Measurements from ENCODE around the gene STK25. TPM values are rescaled to one million over a fixed set of nuclear protein-coding genes. Genes with fewer than 3 reads are reported as not detected.
"Not testable (repeated sequence)": the region's sequence is repeated elsewhere in the genome, so short reads cannot be mapped to it uniquely, and the experiment has no call there.

The STK25 gene
- total and polyA plus RNA-seq, 4 donors = 134 to 255 (median 190) TPM

DNA sequence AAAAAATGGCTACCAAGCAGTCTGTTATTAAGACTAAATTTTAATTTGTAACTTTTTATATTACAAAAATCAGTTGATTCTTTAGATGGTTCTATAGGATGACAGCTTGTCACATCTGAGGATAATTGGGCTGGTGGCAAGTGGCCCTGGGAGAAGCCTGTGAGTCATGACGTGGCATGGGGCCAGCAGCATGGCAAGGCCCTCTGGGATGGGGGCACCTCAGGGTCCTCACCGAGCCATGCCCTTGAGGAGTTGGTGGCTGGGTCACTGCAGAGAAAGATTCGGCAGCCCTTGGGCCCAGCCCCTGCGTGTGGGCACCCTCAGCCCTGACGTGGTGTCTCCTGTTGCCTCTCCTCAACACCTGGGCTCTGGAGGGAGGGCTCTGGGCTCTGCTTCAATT is 49.7 kb downstream of the STK25 start:
- H3K27ac ChIP-seq (ENCODE audit: low read depth, low read length) = no peak overlapping the region
- peaks cover 24% of the 10 kb centered on the region for H3K36me3 ChIP-seq (ENCODE audit: control insufficient read depth, insufficient read depth, low read length)
- H3K27me3 ChIP-seq (ENCODE audit: control insufficient read depth, insufficient read depth, low read length) = no peaks in the 10 kb centered on the region
- no peak for DNase-seq (ENCODE audit: low read depth in 4 of 6, low spot score in 6 of 6)
- no peaks in the 10 kb centered on the region for H3K4me1 ChIP-seq (ENCODE audit: control insufficient read depth, insufficient read depth, low read length)
- no peak overlapping the region for H3K4me3 ChIP-seq (ENCODE audit: low read depth, low read length)
- WGBS (ENCODE audit: insufficient coverage) = 93% methylated on average over 5 of the region's 5 CpGs
- H3K9me3 ChIP-seq (ENCODE audit: control insufficient read depth, insufficient read depth, low read length) = no peaks in the 10 kb centered on the region

DNA sequence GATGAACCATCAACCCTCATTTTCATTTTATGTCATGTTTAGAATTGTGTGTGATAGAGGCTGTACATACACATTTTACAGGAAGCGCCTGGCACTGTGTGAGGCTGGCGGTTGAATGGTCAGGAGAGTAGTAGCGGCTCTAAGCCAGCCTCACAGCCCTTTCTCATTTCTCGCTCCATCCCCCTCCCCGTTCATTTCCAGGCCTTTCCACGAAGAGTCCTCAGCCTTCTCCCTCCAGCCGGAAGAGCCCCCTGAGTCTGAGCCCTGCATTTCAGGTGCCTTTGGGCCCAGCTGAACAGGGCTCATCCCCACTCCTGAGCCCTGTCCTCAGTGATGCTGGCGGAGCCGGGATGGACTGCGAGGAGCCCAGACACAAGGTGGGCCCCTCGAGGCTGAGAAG is 51.8 kb downstream of the STK25 start:
- 69% methylated on average over 7 of the region's 11 CpGs for WGBS (ENCODE audit: insufficient coverage)
- DNase-seq (ENCODE audit: low read depth in 4 of 6, low spot score in 6 of 6) = no peak
- H3K4me3 ChIP-seq (ENCODE audit: low read depth, low read length) = no peak overlapping the region
- H3K27me3 ChIP-seq (ENCODE audit: control insufficient read depth, insufficient read depth, low read length) = no peaks in the 10 kb centered on the region
- H3K36me3 ChIP-seq (ENCODE audit: control insufficient read depth, insufficient read depth, low read length) = peaks cover 17% of the 10 kb centered on the region
- no peaks in the 10 kb centered on the region for H3K4me1 ChIP-seq (ENCODE audit: control insufficient read depth, insufficient read depth, low read length)
- no peak overlapping the region for H3K27ac ChIP-seq (ENCODE audit: low read depth, low read length)
- H3K9me3 ChIP-seq (ENCODE audit: control insufficient read depth, insufficient read depth, low read length) = no peaks in the 10 kb centered on the region

DNA sequence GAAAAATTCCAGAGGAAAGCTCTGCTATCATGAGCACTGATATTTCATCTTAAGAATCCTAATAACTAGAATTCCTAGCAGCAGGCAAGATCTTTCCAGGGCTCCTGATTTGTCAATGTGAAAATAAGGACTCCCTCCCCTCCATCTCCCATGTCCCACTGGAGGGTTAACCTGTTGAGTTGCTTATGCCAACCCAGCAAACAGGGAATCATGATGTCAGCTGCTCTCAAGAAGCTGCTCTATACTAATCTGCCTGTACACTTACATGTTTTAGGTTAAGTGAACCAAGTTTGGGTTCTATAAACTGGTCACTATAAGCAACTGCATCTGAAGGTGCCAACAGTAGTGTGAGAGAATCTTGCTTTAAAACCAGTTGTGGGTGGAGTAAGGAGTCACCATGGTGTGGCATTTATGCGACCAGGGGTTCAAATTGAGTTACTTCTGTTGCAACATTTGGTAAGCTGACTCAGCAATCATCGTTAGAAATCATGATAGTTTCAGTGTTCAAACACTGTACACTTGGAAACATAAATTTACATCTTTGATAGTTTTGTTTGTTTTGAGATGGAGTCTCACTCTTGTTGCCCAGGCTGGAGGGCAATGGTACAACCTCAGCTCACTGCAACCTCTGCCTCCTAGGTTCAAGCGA is 53.4 kb downstream of the STK25 start:
- peaks cover 12% of the 10 kb centered on the region for H3K36me3 ChIP-seq (ENCODE audit: control insufficient read depth, insufficient read depth, low read length)
- 78% methylated on average over 1 of the region's 3 CpGs for WGBS (ENCODE audit: insufficient coverage)
- DNase-seq (ENCODE audit: low read depth in 4 of 6, low spot score in 6 of 6) = no peak
- H3K27ac ChIP-seq (ENCODE audit: low read depth, low read length) = no peak overlapping the region
- no peaks in the 10 kb centered on the region for H3K4me1 ChIP-seq (ENCODE audit: control insufficient read depth, insufficient read depth, low read length)
- no peak overlapping the region for H3K4me3 ChIP-seq (ENCODE audit: low read depth, low read length)
- H3K9me3 ChIP-seq (ENCODE audit: control insufficient read depth, insufficient read depth, low read length) = no peaks in the 10 kb centered on the region
- no peaks in the 10 kb centered on the region for H3K27me3 ChIP-seq (ENCODE audit: control insufficient read depth, insufficient read depth, low read length)

DNA sequence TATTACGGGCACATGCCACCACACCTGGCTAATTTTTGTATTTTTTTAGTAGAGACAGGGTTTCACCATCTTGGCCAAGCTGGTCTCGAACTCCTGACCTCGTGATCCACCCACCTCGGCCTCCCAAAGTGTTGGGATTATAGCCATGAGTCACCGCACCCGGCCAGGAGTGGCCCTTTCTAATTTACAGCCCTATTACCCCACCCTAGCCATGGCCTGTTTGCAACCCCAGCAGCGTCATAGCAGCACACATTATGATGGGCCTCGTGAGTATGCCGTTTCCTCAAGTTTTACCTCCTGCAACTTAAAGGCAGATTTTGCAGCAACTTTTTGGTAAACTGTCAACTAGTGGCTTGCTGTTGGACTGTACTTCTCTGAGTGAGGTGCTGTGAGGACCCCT is 54.5 kb downstream of the STK25 start:
- not testable (repeated sequence) for H3K27me3 ChIP-seq (ENCODE audit: control insufficient read depth, insufficient read depth, low read length); H3K4me3 ChIP-seq (ENCODE audit: low read depth, low read length); H3K9me3 ChIP-seq (ENCODE audit: control insufficient read depth, insufficient read depth, low read length); H3K27ac ChIP-seq (ENCODE audit: low read depth, low read length); H3K4me1 ChIP-seq (ENCODE audit: control insufficient read depth, insufficient read depth, low read length); DNase-seq (ENCODE audit: low read depth in 4 of 6, low spot score in 6 of 6); H3K36me3 ChIP-seq (ENCODE audit: control insufficient read depth, insufficient read depth, low read length)
- WGBS (ENCODE audit: insufficient coverage) = 93% methylated on average over 7 of the region's 9 CpGs

DNA sequence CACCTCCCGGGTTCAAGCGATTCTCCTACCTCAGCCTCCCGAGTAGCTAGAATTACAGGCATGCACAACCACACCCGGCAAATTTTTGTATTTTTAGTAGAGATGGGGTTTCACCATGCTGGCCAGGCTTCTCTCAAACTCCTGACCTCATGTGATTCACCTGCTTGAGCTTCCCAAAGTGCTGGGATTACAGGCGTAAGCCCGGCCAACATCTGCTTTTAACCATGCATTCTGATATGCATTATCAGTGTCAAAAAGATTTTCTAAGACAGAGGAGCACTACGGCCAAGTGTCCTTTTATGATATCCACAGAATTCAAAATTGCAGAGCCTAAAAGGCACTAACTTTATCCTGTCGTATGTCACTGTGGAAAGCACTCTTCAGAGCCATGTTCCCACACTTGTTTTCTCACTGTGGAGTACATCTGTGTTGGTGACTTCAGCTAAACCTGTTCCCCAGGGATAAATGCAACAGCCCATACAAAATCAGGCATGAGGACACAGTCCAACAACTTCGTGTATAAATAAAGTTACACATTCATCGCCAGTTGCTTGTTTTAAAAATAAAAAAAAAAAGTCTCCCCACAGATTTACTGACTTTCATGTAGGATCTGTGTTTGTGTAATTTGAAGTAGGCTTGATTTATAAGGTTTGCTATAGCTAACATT is 56.4 kb downstream of the STK25 start:
- Histone ChIP-seq H3K4me3 (ENCODE audit: low read depth, low read length) (no peak overlapping the region), H3K36me3 (ENCODE audit: control insufficient read depth, insufficient read depth, low read length) (peaks cover 14% of the 10 kb centered on the region), H3K4me1 (ENCODE audit: control insufficient read depth, insufficient read depth, low read length) (no peaks in the 10 kb centered on the region), H3K27ac (ENCODE audit: low read depth, low read length) (no peak overlapping the region), H3K27me3 (ENCODE audit: control insufficient read depth, insufficient read depth, low read length) (no peaks in the 10 kb centered on the region), H3K9me3 (ENCODE audit: control insufficient read depth, insufficient read depth, low read length) (no peaks in the 10 kb centered on the region)
- DNase-seq (ENCODE audit: low read depth in 4 of 6, low spot score in 6 of 6) = peak in 1 of 6 donors; percentile 13
- WGBS (ENCODE audit: insufficient coverage) = 75% methylated on average over 4 of the region's 10 CpGs

DNA sequence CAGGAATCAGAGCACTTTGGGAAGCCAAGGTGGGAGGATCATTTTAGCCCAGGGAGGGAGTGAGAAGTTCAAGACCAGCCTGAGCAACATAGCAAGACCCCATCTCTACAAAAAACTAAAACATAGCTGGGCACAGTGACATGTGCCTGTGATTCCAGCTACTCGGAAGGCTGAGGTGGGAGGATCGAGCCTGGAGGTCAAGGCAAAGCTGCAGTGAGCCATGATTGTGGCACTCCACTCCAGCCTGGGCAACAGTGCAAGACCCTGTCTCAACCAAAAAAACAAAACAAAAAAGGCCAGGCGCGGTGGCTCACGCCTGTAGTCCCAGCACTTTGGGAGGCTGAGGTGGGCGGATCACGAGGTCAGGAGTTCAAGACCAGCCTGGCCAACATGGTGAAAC is 58.3 kb downstream of the STK25 start:
- 89% methylated on average over 3 of the region's 7 CpGs for WGBS (ENCODE audit: insufficient coverage)
- not testable (repeated sequence) for DNase-seq (ENCODE audit: low read depth in 4 of 6, low spot score in 6 of 6)

DNA sequence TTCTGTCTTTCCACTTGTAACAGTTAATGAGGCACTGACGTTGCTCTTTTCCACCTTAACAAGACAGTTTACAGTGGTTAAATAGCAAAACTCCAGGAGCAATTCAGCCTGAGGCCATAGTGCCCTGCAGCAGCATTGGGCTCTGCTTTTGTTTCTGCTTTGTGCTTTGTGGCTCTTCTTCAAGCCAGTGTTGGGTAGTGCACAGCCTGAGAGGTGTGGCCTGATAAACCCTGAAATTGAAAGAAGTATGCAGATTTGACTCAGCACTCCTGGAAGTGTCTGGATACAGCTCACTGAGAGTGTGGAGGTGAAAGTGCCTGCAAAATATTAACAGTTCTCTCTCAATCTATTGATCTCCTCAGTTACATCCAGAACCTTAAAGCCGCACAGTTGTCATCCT is 63.0 kb downstream of the STK25 start:
- Histone ChIP-seq H3K9me3 (ENCODE audit: control insufficient read depth, insufficient read depth, low read length) (no peaks in the 10 kb centered on the region), H3K27me3 (ENCODE audit: control insufficient read depth, insufficient read depth, low read length) (no peaks in the 10 kb centered on the region), H3K27ac (ENCODE audit: low read depth, low read length) (no peak overlapping the region), H3K4me3 (ENCODE audit: low read depth, low read length) (no peak overlapping the region), H3K36me3 (ENCODE audit: control insufficient read depth, insufficient read depth, low read length) (peaks cover 40% of the 10 kb centered on the region), H3K4me1 (ENCODE audit: control insufficient read depth, insufficient read depth, low read length) (peaks cover 7% of the 10 kb centered on the region)
- WGBS (ENCODE audit: insufficient coverage) = 79% methylated on average over 2 of the region's 2 CpGs
- no peak for DNase-seq (ENCODE audit: low read depth in 4 of 6, low spot score in 6 of 6)

More for the DNA sequence above, 58.3 kb downstream of the STK25 start:
- peaks cover 17% of the 10 kb centered on the region for H3K36me3 ChIP-seq (ENCODE audit: control insufficient read depth, insufficient read depth, low read length)
- H3K27ac ChIP-seq (ENCODE audit: low read depth, low read length); H3K4me1 ChIP-seq (ENCODE audit: control insufficient read depth, insufficient read depth, low read length); H3K27me3 ChIP-seq (ENCODE audit: control insufficient read depth, insufficient read depth, low read length); H3K9me3 ChIP-seq (ENCODE audit: control insufficient read depth, insufficient read depth, low read length); H3K4me3 ChIP-seq (ENCODE audit: low read depth, low read length): not testable (repeated sequence)

- Histone ChIP-seq H3K27ac (ENCODE audit: low read depth, low read length) (no peak overlapping the region), H3K27me3 (ENCODE audit: control insufficient read depth, insufficient read depth, low read length) (no peaks in the 10 kb centered on the region), H3K36me3 (ENCODE audit: control insufficient read depth, insufficient read depth, low read length) (peaks cover 53% of the 10 kb centered on the region), H3K9me3 (ENCODE audit: control insufficient read depth, insufficient read depth, low read length) (no peaks in the 10 kb centered on the region), H3K4me3 (ENCODE audit: low read depth, low read length) (no peak overlapping the region), H3K4me1 (ENCODE audit: control insufficient read depth, insufficient read depth, low read length) (peaks cover 7% of the 10 kb centered on the region)
- DNase-seq (ENCODE audit: low read depth in 4 of 6, low spot score in 6 of 6) = peak in 1 of 6 donors; percentile 12
- 64% methylated on average over 1 of the region's 6 CpGs for WGBS (ENCODE audit: insufficient coverage)
Observed at GRCh38 chr2:241443486-241444223, 64.7 kb downstream of the STK25 start.
